Measurements from ENCODE around the gene CDC42BPB.
"Not testable (repeated sequence)": the region's sequence is repeated elsewhere in the genome, so short reads cannot be mapped to it uniquely, and the experiment has no call there.

Gene CDC42BPB

DNA sequence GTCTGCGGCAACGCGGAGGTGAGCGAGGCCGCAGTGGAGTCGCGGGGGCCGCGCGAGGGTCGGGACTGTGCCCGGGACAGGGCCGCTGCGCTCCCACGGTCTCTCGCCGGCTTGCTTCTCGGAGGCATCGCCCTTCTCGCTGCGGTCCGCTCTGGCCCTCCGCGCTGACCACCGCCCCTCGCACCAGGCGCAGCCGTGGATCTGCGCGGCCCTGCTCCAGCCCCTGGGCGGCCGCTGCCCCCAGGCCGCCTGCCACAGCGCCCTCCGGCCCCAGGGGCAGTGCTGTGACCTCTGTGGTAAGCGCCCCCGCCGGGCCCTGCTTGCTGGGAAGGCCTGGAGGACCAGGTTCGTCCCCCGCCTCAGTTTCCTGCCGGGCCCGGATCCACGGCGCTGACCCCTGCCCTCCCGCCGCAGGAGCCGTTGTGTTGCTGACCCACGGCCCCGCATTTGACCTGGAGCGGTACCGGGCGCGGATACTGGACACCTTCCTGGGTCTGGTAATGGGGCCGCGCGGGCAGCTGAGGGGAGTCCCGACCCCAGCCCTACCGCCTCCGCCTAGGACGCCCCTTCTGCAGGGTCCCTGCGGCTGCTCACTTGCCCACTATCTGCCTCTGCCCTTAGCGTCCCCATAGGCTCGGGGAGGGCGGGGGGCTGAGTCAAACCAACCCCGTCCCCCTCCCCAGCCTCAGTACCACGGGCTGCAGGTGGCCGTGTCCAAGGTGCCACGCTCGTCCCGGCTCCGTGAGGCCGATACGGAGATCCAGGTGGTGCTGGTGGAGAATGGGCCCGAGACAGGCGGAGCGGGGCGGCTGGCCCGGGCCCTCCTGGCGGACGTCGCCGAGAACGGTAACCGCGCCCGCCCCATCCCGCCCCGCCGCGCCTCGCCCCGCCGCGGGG lies 127.9 kb downstream of the CDC42BPB start:
- TF ChIP-seq, protein P1, sequence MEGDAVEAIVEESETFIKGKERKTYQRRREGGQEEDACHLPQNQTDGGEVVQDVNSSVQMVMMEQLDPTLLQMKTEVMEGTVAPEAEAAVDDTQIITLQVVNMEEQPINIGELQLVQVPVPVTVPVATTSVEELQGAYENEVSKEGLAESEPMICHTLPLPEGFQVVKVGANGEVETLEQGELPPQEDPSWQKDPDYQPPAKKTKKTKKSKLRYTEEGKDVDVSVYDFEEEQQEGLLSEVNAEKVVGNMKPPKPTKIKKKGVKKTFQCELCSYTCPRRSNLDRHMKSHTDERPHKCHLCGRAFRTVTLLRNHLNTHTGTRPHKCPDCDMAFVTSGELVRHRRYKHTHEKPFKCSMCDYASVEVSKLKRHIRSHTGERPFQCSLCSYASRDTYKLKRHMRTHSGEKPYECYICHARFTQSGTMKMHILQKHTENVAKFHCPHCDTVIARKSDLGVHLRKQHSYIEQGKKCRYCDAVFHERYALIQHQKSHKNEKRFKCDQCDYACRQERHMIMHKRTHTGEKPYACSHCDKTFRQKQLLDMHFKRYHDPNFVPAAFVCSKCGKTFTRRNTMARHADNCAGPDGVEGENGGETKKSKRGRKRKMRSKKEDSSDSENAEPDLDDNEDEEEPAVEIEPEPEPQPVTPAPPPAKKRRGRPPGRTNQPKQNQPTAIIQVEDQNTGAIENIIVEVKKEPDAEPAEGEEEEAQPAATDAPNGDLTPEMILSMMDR (IDR thresholded peaks at IDR 0.05; ENCODE audit: control insufficient read depth, extremely low read depth, insufficient read depth) = no peak
- no peak overlapping the region for H3K4me3 ChIP-seq (ENCODE audit: low read depth, low read length)
- DNase-seq (ENCODE audit: low read depth) = no peak

DNA sequence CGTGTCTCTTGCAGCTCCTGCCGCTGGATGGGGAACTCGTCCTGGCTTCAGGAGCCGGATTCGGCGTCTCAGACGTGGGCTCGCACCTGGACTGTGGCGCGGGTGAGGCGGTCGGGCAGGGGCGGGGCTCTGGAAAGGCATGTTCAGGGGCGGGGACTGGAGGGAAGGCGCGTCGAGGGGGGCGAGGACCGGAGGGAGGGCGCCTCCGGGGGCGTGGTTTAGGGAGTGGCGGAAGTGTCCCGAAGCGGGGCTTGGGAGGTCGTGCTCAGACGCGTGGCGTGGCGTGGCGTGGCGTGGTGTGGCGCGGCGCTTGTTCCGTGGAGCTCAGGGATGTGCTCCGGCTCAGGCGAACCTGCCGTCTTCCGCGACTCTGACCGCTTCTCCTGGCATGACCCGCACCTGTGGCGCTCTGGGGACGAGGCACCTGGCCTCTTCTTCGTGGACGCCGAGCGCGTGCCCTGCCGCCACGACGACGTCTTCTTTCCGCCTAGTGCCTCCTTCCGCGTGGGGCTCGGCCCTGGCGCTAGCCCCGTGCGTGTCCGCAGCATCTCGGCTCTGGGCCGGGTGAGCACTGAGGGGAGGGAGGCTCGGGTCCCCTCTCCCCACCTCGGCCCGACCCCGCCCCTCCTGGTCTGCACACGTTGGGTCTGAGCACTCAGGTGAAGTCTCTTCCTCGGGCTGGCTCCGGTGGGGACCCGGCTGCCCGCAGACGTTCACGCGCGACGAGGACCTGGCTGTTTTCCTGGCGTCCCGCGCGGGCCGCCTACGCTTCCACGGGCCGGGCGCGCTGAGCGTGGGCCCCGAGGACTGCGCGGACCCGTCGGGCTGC lies 128.7 kb downstream of the CDC42BPB start:
- no peak overlapping the region for H3K4me3 ChIP-seq (ENCODE audit: low read depth, low read length)
- TF ChIP-seq, protein P1 (IDR thresholded peaks at IDR 0.05; ENCODE audit: control insufficient read depth, extremely low read depth, insufficient read depth) = no peak
- no peak for DNase-seq (ENCODE audit: low read depth)

DNA sequence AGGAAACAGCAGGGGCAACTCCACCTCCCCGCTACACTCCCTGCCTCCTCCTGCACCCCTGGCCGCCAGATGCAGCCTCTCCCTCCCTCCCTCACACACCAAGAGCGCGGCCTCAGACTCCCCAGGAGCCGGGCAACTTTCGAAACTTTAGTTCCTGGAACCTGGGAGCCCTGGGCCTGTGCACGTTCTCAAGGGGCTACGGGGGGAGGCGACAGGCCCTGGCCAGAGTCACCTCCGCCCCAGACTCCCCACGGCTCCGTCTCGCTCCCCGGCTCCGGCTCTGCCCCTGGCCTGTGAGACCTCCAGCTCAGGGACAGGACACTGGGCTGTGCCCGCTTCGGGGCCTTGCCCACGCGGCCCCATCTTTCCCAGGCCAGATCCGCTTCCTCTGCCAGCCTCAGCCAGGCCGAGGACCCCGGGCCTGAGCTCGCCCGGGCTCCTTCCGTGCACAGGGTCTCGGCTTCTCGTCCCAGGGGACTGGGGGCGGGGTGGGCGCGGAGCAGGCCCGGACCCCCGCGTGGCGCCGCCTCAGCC lies 129.4 kb downstream of the CDC42BPB start:
- TF ChIP-seq, protein P1 (IDR thresholded peaks at IDR 0.05; ENCODE audit: control insufficient read depth, extremely low read depth, insufficient read depth) = no peak
- DNase-seq (ENCODE audit: low read depth) = no peak
- H3K4me3 ChIP-seq (ENCODE audit: low read depth, low read length) = no peak overlapping the region

DNA sequence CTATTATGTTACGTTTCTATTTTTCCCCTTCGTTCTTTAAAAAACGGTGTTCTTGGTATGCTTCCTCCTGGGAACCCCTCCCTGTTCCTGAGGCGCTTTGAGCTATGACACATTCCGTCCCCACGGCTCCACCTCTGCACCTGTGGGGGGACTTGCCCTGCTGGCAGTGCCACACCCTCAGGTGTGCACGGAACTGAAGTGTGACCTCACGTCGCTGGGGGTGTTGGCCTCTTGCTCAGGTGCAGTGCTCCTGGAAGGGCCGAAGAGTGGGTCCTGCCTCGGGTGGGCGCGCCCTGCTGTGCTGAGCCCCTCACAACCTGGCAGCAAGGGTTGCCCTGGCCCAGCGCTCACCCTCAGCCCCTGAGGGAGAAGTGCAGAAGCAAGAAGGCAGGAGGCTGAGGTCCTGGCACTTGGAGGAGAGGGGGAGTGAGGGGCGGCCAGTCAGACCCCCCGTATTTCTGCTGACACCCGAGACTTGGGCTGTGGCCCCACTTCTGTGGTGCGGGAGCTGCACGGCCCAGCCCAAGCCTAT lies 129.9 kb downstream of the CDC42BPB start:
- no peak for DNase-seq (ENCODE audit: low read depth)
- H3K4me3 ChIP-seq (ENCODE audit: low read depth, low read length) = no peak overlapping the region

DNA sequence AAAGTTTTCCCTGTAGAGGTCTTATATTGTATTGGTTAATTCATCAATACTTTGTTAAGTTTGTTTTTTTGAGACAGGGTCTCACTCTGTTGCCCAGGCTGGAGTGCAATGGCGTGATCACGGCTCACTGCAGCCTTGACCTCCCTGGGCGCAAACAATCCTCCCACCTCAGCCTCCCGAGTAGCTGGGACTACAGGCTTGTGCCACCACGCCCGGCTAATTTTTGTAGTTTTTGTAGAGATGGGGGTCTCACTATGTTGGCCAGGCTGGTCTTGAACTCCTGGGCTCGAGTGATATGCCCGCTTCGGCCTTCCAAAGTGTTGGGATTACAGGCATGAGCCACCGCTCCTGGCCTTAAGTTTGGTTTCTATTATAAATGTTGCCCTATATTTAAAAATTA lies 130.5 kb downstream of the CDC42BPB start:
- DNase-seq (ENCODE audit: low read depth); H3K4me3 ChIP-seq (ENCODE audit: low read depth, low read length): not testable (repeated sequence)

More for the DNA sequence above, 129.9 kb downstream of the CDC42BPB start:
- TF ChIP-seq, protein P1 (IDR thresholded peaks at IDR 0.05; ENCODE audit: control insufficient read depth, extremely low read depth, insufficient read depth) = no peak

DNA sequence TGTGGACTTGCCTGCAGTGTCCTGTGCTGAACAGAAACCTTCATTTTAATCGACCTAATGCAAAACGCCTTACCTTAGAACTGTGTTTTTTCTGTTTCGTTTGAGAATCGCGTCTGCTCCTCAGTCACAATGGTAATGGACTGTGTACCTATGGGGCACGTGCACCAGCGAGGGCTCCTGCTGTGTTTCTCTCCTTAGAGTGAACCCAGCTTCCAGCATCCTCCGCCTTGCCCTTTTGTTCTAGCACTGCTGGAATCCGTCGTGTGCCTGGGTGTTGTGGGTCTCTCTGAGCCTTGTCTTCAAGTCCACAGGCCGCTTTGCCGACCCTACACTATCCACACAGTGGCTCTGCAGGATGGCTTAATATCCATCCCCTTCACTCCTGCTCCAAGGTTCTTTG lies 131.2 kb downstream of the CDC42BPB start:
- TF ChIP-seq, protein P1 (IDR thresholded peaks at IDR 0.05; ENCODE audit: control insufficient read depth, extremely low read depth, insufficient read depth) = no peak
- DNase-seq (ENCODE audit: low read depth) = no peak
- H3K4me3 ChIP-seq (ENCODE audit: low read depth, low read length) = no peak overlapping the region

DNA sequence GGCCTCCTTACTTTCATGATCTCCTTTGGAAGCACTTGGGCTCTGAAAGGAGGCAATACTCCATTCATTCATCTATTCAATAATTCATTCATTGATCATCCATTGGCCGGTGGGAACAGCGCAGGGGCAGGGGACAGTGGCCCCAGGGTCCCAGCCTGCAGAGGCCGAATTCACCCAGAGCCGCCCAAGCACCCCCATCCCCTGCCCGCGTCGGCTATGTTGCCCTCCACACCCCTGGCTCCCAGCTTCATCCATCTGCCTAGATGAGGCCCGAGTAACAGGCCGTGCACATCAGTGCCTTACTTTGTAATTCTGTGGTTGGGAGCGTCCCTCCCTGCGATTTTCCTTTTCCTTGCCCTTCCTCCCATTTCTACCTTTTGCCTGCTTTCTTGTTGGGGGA lies 131.7 kb downstream of the CDC42BPB start:
- H3K4me3 ChIP-seq (ENCODE audit: low read depth, low read length) = no peak overlapping the region
- TF ChIP-seq, protein P1 (IDR thresholded peaks at IDR 0.05; ENCODE audit: control insufficient read depth, extremely low read depth, insufficient read depth) = no peak
- DNase-seq (ENCODE audit: low read depth) = no peak

Data from LNCaP clone FGC (cell line).